Ovary (tissue), 9 donors: ENCODE measurements around the gene KDM3A. TPM values are rescaled to one million over a fixed set of nuclear protein-coding genes. Genes with fewer than 3 reads are reported as not detected.

ENCODE experiments used
- DNase-seq, 5 donors: peaks; one replicate each; pipeline ENCODE4 v3.0.0-alpha.2; 2019 to 2020
- H3K27ac ChIP-seq, 2 donors: fragments of 200-600 bp; one replicate each; pipeline versions ENCODE4 v1.5.1 to v1.8.0; 2019 to 2022
- H3K27me3 ChIP-seq: fragments of 200-600 bp; one replicate; pipeline ENCODE4 v1.8.0; 2022
- H3K36me3 ChIP-seq: fragments of 200-600 bp; sonication (generic); one replicate; pipeline ENCODE4 v1.5.1; 2019
- H3K4me1 ChIP-seq: one replicate; pipeline ENCODE4 v1.8.1; 2013; ENCODE audit warnings: mild to moderate bottlenecking, moderate library complexity; ENCODE audit not compliant: insufficient read depth
- H3K4me3 ChIP-seq: fragments of 200-600 bp; sonication (generic); one replicate; pipeline ENCODE4 v1.5.1; 2017
- H3K9me3 ChIP-seq, 2 donors: fragments of 200-600 bp in 1 of 2; sonication (generic) in 1 of 2; one replicate each; pipeline versions ENCODE4 v1.5.1 to v1.8.1; 2013 to 2019; ENCODE audit warnings: mild to moderate bottlenecking in 1 of 2, moderate library complexity in 1 of 2
- CTCF ChIP-seq, 3 donors: fragments of 450-650 bp in 2 of 3; fragments of 200-600 bp in 1 of 3; IDR thresholded peaks; one replicate each; pipeline versions ENCODE4 v1.5.1 to v1.8.0; 2016 to 2022; ENCODE audit warnings: antibody characterized with exemption in 3 of 3, mild to moderate bottlenecking in 1 of 3
- EP300 ChIP-seq: sonication (generic); formaldehyde crosslinking; IDR thresholded peaks from one replicate; pipeline ENCODE4 v1.6.1; 2017; ENCODE audit warnings: antibody characterized with exemption
- POLR2A ChIP-seq: fragments of 450-650 bp; IDR thresholded peaks from one replicate; pipeline ENCODE4 v1.6.1; 2017; ENCODE audit warnings: antibody characterized with exemption, mild to moderate bottlenecking, moderate library complexity
- WGBS, 3 donors: extraction: QIAGEN DNeasy Blood & Tissue Kit in 1 of 3; methylation state at CpG; one replicate each; pipeline versions ENCODE4 v1.1.5 to v1.1.7; 2013 to 2017; 5-methylcytosine and 5-hydroxymethylcytosine counted together
- intact Hi-C, 4 donors: fragments of 100-400 bp; cut with DNase I; formaldehyde crosslinking; loops; one replicate each; pipeline versions ENCODE4 v1.11.0 to v1.15.1; 2022 to 2023
- polyA plus RNA-seq, 2 donors: library from polyadenylated mRNA; stranded (reverse); fragments of 200-250 nt in 1 of 2; fragments of 350-450 nt in 1 of 2; fragmentation: Illumina TruSeq in 1 of 2; extraction: RNeasy Lipid Tissue Mini Kit (QIAGEN cat#74804) in 1 of 2; gene quantifications; one replicate each; pipeline ENCODE4 v1.2.3, GENCODE V29; 2013 to 2014
- total RNA-seq, 7 donors: library from RNA; depleted of rRNA in 2 of 7; stranded (reverse); fragments of >200 nt in 2 of 7; fragmentation: NEBNext Ultra II Directional in 3 of 7; extraction: Animal tissue kit (Norgen Biotek cat#: 25700) in 3 of 7; gene quantifications; one replicate each; pipeline versions ENCODE4 v1.1.0 to v1.2.4, GENCODE V29; 2016 to 2023
- donor health status: DM: no; HTN: no; CAD: no; lungs with moderate emphysema.
- donor health status: DM: no; HTN: no; CAD: no.
- donor health status: Bipolar disorder and iron deficiency.
- donor health status: DM: yes; HTN: yes; CAD: no.
- donor health status: DM: no; HTN: no; CAD: no.
- donor health status: DM: yes; HTN: yes; CAD: no.

Gene KDM3A
- total and polyA plus RNA-seq, 9 donors: 23.3 to 58.4 (median 40.8) TPM

DNA sequence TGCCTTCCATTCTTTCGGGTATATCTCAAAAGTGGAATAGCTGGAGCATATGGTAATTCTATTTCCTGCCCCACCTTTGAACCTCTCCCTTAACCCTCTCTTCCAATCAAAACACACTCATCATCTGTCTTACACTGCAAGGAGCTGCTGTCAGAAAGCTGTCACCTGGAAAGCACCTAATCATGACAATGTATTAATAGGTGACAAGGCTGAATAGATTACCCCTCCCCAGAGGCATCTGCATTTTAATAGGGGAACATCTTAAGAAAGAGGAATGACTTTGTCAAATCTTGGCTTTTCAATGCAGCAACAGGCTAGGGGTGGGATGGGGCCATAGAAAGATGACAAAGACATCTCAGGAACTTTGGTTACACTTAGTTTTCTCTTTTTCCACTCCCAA lies 80.8 kb downstream of the KDM3A start:
- no peak for TF ChIP-seq CTCF (IDR thresholded peaks at IDR 0.05)
- no peak for TF ChIP-seq POLR2A
- TF ChIP-seq EP300: no peak
- WGBS, 3 donors: 93 to 97% (median 95%) methylated on average over 1 of the region's 1 CpG
- no peak overlapping the region for H3K4me3 ChIP-seq
- no peaks in the 10 kb centered on the region for H3K9me3 ChIP-seq
- no peaks in the 10 kb centered on the region for H3K27me3 ChIP-seq
- intact Hi-C loops: no loop called here
- H3K27ac ChIP-seq: no peak overlapping the region
- no peaks in the 10 kb centered on the region for H3K4me1 ChIP-seq
- no peak for DNase-seq
- H3K36me3 ChIP-seq: no peaks in the 10 kb centered on the region

- no peak overlapping the region for H3K4me3 ChIP-seq
- TF ChIP-seq CTCF (IDR thresholded peaks at IDR 0.05) (no peak), POLR2A (no peak)
- no peak overlapping the region for H3K27ac ChIP-seq
- no peak for DNase-seq
- H3K4me1 ChIP-seq: no peaks in the 10 kb centered on the region
- no peaks in the 10 kb centered on the region for H3K27me3 ChIP-seq
- H3K36me3 ChIP-seq: no peaks in the 10 kb centered on the region
- WGBS, 3 donors: 77 to 84% (median 81%) methylated on average over 2 of the region's 2 CpGs
- intact Hi-C loops: no loop called here
- no peaks in the 10 kb centered on the region for H3K9me3 ChIP-seq
Measured at GRCh38 chr2:86522711-86523110, 81.5 kb downstream of the KDM3A start.

- Histone ChIP-seq H3K27me3 (no peaks in the 10 kb centered on the region), H3K4me3 (no peak overlapping the region), H3K4me1 (no peaks in the 10 kb centered on the region), H3K9me3 (no peaks in the 10 kb centered on the region), H3K27ac (no peak overlapping the region), H3K36me3 (no peaks in the 10 kb centered on the region)
- no peak for TF ChIP-seq CTCF (IDR thresholded peaks at IDR 0.05)
- TF ChIP-seq POLR2A: no peak
- no peak for TF ChIP-seq EP300
- DNase-seq: no peak
- 95 to 96% (median 95%) methylated on average over 4 of the region's 4 CpGs for WGBS, 3 donors
- intact Hi-C loops: no loop called here
Measured at GRCh38 chr2:86523491-86523890, 82.3 kb downstream of the KDM3A start.

DNA sequence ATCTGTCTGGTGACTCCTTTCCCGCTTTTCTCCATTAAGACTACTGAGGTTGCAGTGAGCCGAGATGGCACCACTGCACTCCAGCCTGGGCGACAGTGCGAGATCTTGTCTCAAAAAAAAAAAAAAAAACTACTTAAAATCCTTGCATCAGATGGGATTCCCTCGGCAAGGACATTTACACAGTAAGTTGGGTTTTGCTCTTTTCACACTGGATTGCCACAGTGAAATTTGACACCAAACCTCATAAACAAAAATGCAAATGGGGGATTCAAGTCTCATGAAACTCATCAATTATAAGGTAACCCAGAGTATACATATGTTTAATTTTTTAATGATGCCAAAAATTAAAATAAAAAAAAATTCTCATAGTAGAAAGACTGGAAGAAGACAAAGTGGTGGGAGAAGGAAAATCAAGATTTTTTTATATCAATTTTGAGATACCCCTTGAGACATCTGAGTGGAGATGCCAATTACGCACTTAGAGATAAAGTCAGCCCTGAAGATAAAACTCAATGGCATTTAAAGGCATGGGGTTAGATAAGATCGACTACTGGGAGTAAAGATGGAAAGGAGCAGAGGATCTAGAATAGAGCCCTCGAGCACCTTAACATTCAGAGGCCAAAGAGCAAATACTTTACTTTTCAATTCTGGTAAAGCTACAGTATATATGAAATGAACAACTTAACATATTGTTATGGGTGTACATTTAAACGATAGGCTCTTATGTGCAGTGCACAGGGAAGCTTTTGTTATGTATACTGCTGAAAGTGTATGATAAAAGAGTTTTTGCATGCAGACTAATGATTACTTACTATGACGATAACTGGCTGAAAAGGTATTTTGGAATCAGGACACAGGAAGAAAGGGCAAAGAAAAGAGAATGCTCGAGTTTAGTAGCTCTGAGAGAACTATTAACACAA lies 84.5 kb downstream of the KDM3A start:
- no peak overlapping the region for H3K27ac ChIP-seq
- no peaks in the 10 kb centered on the region for H3K36me3 ChIP-seq
- H3K4me1 ChIP-seq: no peaks in the 10 kb centered on the region
- H3K9me3 ChIP-seq: no peaks in the 10 kb centered on the region
- WGBS, 3 donors: 86 to 92% (median 89%) methylated on average over 11 of the region's 11 CpGs
- no peak for TF ChIP-seq CTCF (IDR thresholded peaks at IDR 0.05)
- no peak for TF ChIP-seq POLR2A
- no peak for TF ChIP-seq EP300
- intact Hi-C loops: no loop called here
- no peak for DNase-seq
- no peak overlapping the region for H3K4me3 ChIP-seq
- H3K27me3 ChIP-seq: no peaks in the 10 kb centered on the region
